OCI-LY7 (cell line): ENCODE data around the gene SCARB1. TPM values are rescaled to one million over a fixed set of nuclear protein-coding genes. Genes with fewer than 3 reads are reported as not detected.

ENCODE experiments used
- BruUV-seq: library from RNA; stranded (reverse); fragments of 400-500 nt; replicated peaks from 2 replicates; lab custom pipeline; 2021; lab: Mats Ljungman, UMichigan
- CTCF ChIA-PET: fragments of 300-600 bp; sonication (Branson Sonifier 250); formaldehyde crosslinking; loops from one replicate; lab custom pipeline; 2022; ENCODE audit warnings: antibody characterized with exemption; ENCODE audit not compliant: unreplicated experiment; lab: Charles Lee
- POLR2A ChIA-PET: fragments of 300-600 bp; sonication (Branson Sonifier 250); formaldehyde crosslinking; loops from one replicate; lab custom pipeline; 2022; ENCODE audit warnings: antibody characterized with exemption; lab: Charles Lee
- DNase-seq: peaks from one replicate; pipeline ENCODE4 v3.0.0-alpha.2; 2015; ENCODE audit warnings: low spot score
- H2AFZ ChIP-seq: fragments of 200-600 bp; sonication (generic), shearing (Covaris generic); 2 replicates; pipeline ENCODE4 v1.6.1; 2014; ENCODE audit warnings: mild to moderate bottlenecking, antibody characterized with exemption, low read length, moderate library complexity
- H3K27ac ChIP-seq: fragments of 200-600 bp; sonication (generic); 2 replicates; pipeline ENCODE4 v1.5.1; 2014; ENCODE audit warnings: mixed run types, low read depth, mild to moderate bottlenecking, moderate library complexity, low read length, inconsistent platforms; ENCODE audit not compliant: poor library complexity, severe bottlenecking
- H3K36me3 ChIP-seq: fragments of 200-600 bp; sonication (generic); 2 replicates; pipeline ENCODE4 v1.6.1; 2014; ENCODE audit warnings: mild to moderate bottlenecking, antibody characterized with exemption, low read length, moderate library complexity, mixed read lengths; ENCODE audit not compliant: insufficient read depth
- H3K4me1 ChIP-seq: fragments of 200-600 bp; sonication (generic); 2 replicates; pipeline ENCODE4 v1.5.1; 2014; ENCODE audit warnings: mild to moderate bottlenecking, low read length; ENCODE audit not compliant: insufficient read depth, poor library complexity, severe bottlenecking
- H3K4me2 ChIP-seq: fragments of 200-600 bp; sonication (generic); 2 replicates; pipeline ENCODE4 v1.6.1; 2014; ENCODE audit warnings: mild to moderate bottlenecking, low read length
- H3K4me3 ChIP-seq: fragments of 200-600 bp; sonication (generic); 2 replicates; pipeline ENCODE4 v1.5.1; 2014; ENCODE audit warnings: mild to moderate bottlenecking, low read depth, low read length; ENCODE audit not compliant: poor library complexity, severe bottlenecking
- H3K79me2 ChIP-seq: fragments of 200-600 bp; sonication (generic); 2 replicates; pipeline ENCODE4 v1.6.1; 2016; ENCODE audit warnings: low read depth, mild to moderate bottlenecking, low read length, moderate library complexity, mixed read lengths; ENCODE audit not compliant: insufficient read depth
- H3K9me2 ChIP-seq: fragments of 200-600 bp; sonication (generic); 2 replicates; pipeline ENCODE4 v1.6.1; 2016; ENCODE audit warnings: mild to moderate bottlenecking, low read length, mixed read lengths; ENCODE audit not compliant: insufficient read depth
- H3K9me3 ChIP-seq: fragments of 200-600 bp; sonication (generic); 2 replicates; pipeline ENCODE4 v1.6.1; 2014; ENCODE audit warnings: mild to moderate bottlenecking, mixed run types, low read length, mixed read lengths
- H4K20me1 ChIP-seq: fragments of 200-600 bp; sonication (generic); 2 replicates; pipeline ENCODE4 v1.6.1; 2014; ENCODE audit warnings: mild to moderate bottlenecking, antibody characterized with exemption, low read length, moderate library complexity, mixed read lengths; ENCODE audit not compliant: insufficient read depth
- EZH2phosphoT487 ChIP-seq: fragments of 200-600 bp; sonication (generic); IDR thresholded peaks from 2 replicates; pipeline ENCODE4 v1.6.1; 2018; ENCODE audit warnings: low read depth, borderline replicate concordance, mild to moderate bottlenecking, mixed run types, antibody characterized with exemption, low read length, moderate library complexity, mixed read lengths
- intact Hi-C: fragments of 100-400 bp; cut with micrococcal nuclease; formaldehyde crosslinking; loops from one replicate; pipeline ENCODE4 v1.10.0; 2022; ENCODE audit not compliant: unreplicated experiment
- total RNA-seq, 2 experiments: library from RNA; depleted of rRNA in 1 of 2; stranded (reverse); fragments of >200 nt in 1 of 2; shearing (Covaris generic) in 1 of 2; gene quantifications; 2 replicates each; pipeline ENCODE4 v1.2.3, GENCODE V29; 2014 to 2022
- TF ChIP-seq, protein P1 (sequence below): fragments of 200-600 bp; sonication (generic); conservative IDR thresholded peaks from 2 replicates; pipeline ENCODE4 v1.5.1; 2014; ENCODE audit warnings: mild to moderate bottlenecking, antibody characterized with exemption, low read length, moderate library complexity, mixed read lengths

Gene SCARB1
- total RNA-seq, 2 experiments from 2014 or later = 42.9 to 112 TPM

DNA sequence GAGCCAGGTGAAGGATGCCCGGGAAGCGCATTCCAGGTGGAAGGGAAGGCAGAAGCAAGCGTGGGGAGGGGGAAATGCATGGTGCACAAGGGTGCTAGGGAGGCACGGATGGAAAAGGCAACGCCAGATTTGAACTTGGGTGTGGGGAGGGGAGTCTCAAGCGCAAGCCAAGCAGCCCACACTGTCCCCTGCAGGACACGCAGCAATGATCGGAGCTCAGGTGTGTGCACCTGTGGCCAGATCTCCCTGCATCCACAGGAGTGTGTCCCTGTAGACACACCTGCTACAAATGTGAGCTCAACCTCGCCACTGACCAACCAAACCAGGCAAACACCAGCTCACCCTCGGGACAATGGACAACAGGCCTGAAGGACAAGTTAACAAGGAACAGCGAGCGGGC, 63.2 kb downstream of the SCARB1 start:
- Histone ChIP-seq H3K4me3 (no peak overlapping the region), H3K9me2 (no peaks in the 10 kb centered on the region), H3K27ac (no peak overlapping the region), H3K9me3 (no peaks in the 10 kb centered on the region), H3K4me1 (peaks cover 15% of the 10 kb centered on the region), H3K79me2 (no peaks in the 10 kb centered on the region), H2AFZ (no peak overlapping the region), H3K4me2 (no peak overlapping the region), H4K20me1 (no peaks in the 10 kb centered on the region), H3K36me3 (peaks cover 49% of the 10 kb centered on the region)
- TF ChIP-seq EZH2phosphoT487 = no peak
- TF ChIP-seq, protein P1, sequence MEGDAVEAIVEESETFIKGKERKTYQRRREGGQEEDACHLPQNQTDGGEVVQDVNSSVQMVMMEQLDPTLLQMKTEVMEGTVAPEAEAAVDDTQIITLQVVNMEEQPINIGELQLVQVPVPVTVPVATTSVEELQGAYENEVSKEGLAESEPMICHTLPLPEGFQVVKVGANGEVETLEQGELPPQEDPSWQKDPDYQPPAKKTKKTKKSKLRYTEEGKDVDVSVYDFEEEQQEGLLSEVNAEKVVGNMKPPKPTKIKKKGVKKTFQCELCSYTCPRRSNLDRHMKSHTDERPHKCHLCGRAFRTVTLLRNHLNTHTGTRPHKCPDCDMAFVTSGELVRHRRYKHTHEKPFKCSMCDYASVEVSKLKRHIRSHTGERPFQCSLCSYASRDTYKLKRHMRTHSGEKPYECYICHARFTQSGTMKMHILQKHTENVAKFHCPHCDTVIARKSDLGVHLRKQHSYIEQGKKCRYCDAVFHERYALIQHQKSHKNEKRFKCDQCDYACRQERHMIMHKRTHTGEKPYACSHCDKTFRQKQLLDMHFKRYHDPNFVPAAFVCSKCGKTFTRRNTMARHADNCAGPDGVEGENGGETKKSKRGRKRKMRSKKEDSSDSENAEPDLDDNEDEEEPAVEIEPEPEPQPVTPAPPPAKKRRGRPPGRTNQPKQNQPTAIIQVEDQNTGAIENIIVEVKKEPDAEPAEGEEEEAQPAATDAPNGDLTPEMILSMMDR = no peak
- BruUV-seq = no TSS peak
- intact Hi-C loops = no loop called here
- no peak for DNase-seq
- CTCF ChIA-PET = no interaction called here
- POLR2A ChIA-PET = interaction anchor here (0.6 kb wide), 2 partner anchors 209 to 240 kb away, joined by 3 to 4 read pairs; no protein-coding TSS in a partner anchor

- Histone ChIP-seq H3K4me2 (no peak overlapping the region), H4K20me1 (no peaks in the 10 kb centered on the region), H3K36me3 (peaks cover 50% of the 10 kb centered on the region), H3K4me3 (no peak overlapping the region), H3K27ac (no peak overlapping the region), H3K9me3 (no peaks in the 10 kb centered on the region), H2AFZ (no peak overlapping the region), H3K9me2 (no peaks in the 10 kb centered on the region), H3K79me2 (no peaks in the 10 kb centered on the region), H3K4me1 (peaks cover 15% of the 10 kb centered on the region)
- POLR2A ChIA-PET = interaction anchor here (2.3 kb wide), 1 partner anchor 10 kb away, joined by 8 read pairs; no protein-coding TSS in a partner anchor
- TF ChIP-seq, protein P1 = no peak
- intact Hi-C loops = no loop called here
- no TSS peak for BruUV-seq
- CTCF ChIA-PET = interaction anchor here (0.6 kb wide), 2 partner anchors 189 to 899 kb away, joined by 3 to 4 read pairs; no protein-coding TSS in a partner anchor
- DNase-seq = no peak
Measured at GRCh38 chr12:124797321-124797720, 66.3 kb downstream of the SCARB1 start.

GRCh38 chr12:124796303-124796960, 67.2 kb downstream of the SCARB1 start:
- ChIA-PET CTCF (no interaction called here), POLR2A (interaction anchor here (1.1 to 2.3 kb wide), 2 partner anchors 9 to 12 kb away, joined by 4 to 8 read pairs; no protein-coding TSS in a partner anchor)
- intact Hi-C loops = no loop called here
- H3K4me3 ChIP-seq = no peak overlapping the region
- no peaks in the 10 kb centered on the region for H3K79me2 ChIP-seq
- no peaks in the 10 kb centered on the region for H3K9me3 ChIP-seq
- no peak overlapping the region for H2AFZ ChIP-seq
- H3K9me2 ChIP-seq = no peaks in the 10 kb centered on the region
- peaks cover 57% of the 10 kb centered on the region for H3K36me3 ChIP-seq
- BruUV-seq = no TSS peak
- no peak for DNase-seq
- no peak for TF ChIP-seq EZH2phosphoT487
- TF ChIP-seq, protein P1 = no peak
- H3K27ac ChIP-seq = no peak overlapping the region
- no peaks in the 10 kb centered on the region for H4K20me1 ChIP-seq
- peaks cover 15% of the 10 kb centered on the region for H3K4me1 ChIP-seq
- no peak overlapping the region for H3K4me2 ChIP-seq
